GM23338 (cell line): ENCODE data around the gene PDIA5. TPM values are rescaled to one million over a fixed set of nuclear protein-coding genes. Genes with fewer than 3 reads are reported as not detected.
A peak's percentile ranks its signal among the peaks of the same experiment; 100 is the strongest.

ENCODE experiments used
- ATAC-seq: fragments of 200-7000 bp; cut with Tn5 transposase; 3 replicates; pipeline ENCODE4 v1.9.1; 2020
- DNase-seq: peaks from one replicate; pipeline ENCODE4 v3.0.0-alpha.2; 2015; ENCODE audit warnings: low spot score
- H2AFZ ChIP-seq: fragments of 200-600 bp; sonication (generic); 2 replicates; pipeline ENCODE4 v1.8.0; 2016; ENCODE audit warnings: antibody characterized with exemption, mild to moderate bottlenecking, moderate library complexity
- H3F3A ChIP-seq: fragments of 200-600 bp; sonication (generic); replicated peaks from 2 replicates; pipeline ENCODE4 v1.8.0; 2017; ENCODE audit warnings: antibody characterized with exemption, mixed run types, low read depth
- H3K27ac ChIP-seq: fragments of 200-600 bp; sonication (generic); 2 replicates; pipeline ENCODE4 v1.6.1; 2016; ENCODE audit warnings: low read depth
- H3K27me3 ChIP-seq: fragments of 200-600 bp; sonication (generic); 2 replicates; pipeline ENCODE4 v1.8.0; 2016; ENCODE audit warnings: mild to moderate bottlenecking, mixed run types, moderate library complexity; ENCODE audit not compliant: insufficient read depth
- H3K36me3 ChIP-seq: fragments of 200-600 bp; sonication (generic); 2 replicates; pipeline ENCODE4 v1.8.0; 2016; ENCODE audit warnings: mild to moderate bottlenecking; ENCODE audit not compliant: insufficient read depth
- H3K4me1 ChIP-seq: fragments of 200-600 bp; sonication (generic); 2 replicates; pipeline ENCODE4 v1.8.0; 2016; ENCODE audit warnings: mild to moderate bottlenecking, moderate library complexity; ENCODE audit not compliant: insufficient read depth
- H3K4me2 ChIP-seq: fragments of 200-600 bp; sonication (generic); 2 replicates; pipeline ENCODE4 v1.7.1; 2017; ENCODE audit warnings: mixed run types
- H3K4me3 ChIP-seq: fragments of 200-600 bp; sonication (generic); 2 replicates; pipeline ENCODE4 v1.6.1; 2016; ENCODE audit warnings: mixed run types
- H3K79me2 ChIP-seq: fragments of 200-600 bp; sonication (generic); replicated peaks from 2 replicates; pipeline ENCODE4 v1.8.0; 2017; ENCODE audit warnings: mild to moderate bottlenecking; ENCODE audit not compliant: insufficient read depth
- H3K9me2 ChIP-seq: fragments of 200-600 bp; sonication (generic); 2 replicates; pipeline ENCODE4 v1.8.0; 2017; ENCODE audit not compliant: insufficient read depth
- H4K20me1 ChIP-seq: fragments of 200-600 bp; sonication (generic); replicated peaks from 2 replicates; pipeline ENCODE4 v1.8.0; 2017; ENCODE audit warnings: mild to moderate bottlenecking; ENCODE audit not compliant: insufficient read depth
- H3K27ac Mint-ChIP-seq: 2 replicates; pipeline ENCODE4 v1.8.0; 2020; ENCODE audit warnings: inconsistent platforms, mild to moderate bottlenecking, moderate library complexity, mixed read lengths
- H3K27me3 Mint-ChIP-seq: 3 replicates; pipeline ENCODE4 v1.8.0; 2022; ENCODE audit warnings: low read depth, mild to moderate bottlenecking, moderate library complexity, mixed read lengths, inconsistent platforms; ENCODE audit not compliant: insufficient read depth, poor library complexity
- H3K36me3 Mint-ChIP-seq: 3 replicates; pipeline ENCODE4 v1.8.0; 2021; ENCODE audit warnings: low read depth, mild to moderate bottlenecking, inconsistent platforms, moderate library complexity, mixed read lengths
- H3K4me1 Mint-ChIP-seq: 3 replicates; pipeline ENCODE4 v1.8.0; 2020; ENCODE audit warnings: mild to moderate bottlenecking, inconsistent platforms, mixed read lengths
- H3K4me3 Mint-ChIP-seq: 3 replicates; pipeline ENCODE4 v1.8.0; 2021; ENCODE audit warnings: moderate library complexity, mild to moderate bottlenecking, inconsistent platforms, mixed read lengths
- H3K9me3 Mint-ChIP-seq: 3 replicates; pipeline ENCODE4 v1.8.0; 2020; ENCODE audit warnings: moderate library complexity, mild to moderate bottlenecking, inconsistent platforms, mixed read lengths
- CREB1 ChIP-seq: fragments of 250-450 bp; sonication (Bioruptor Pico); IDR thresholded peaks from 2 replicates; pipeline ENCODE4 v1.5.0; 2020; ENCODE audit warnings: low read depth, mild to moderate bottlenecking, moderate library complexity
- EZH2 ChIP-seq: fragments of 200-600 bp; sonication (generic); IDR thresholded peaks from one replicate; pipeline ENCODE4 v1.8.0; 2017; ENCODE audit warnings: antibody characterized with exemption, mild to moderate bottlenecking, low read depth; ENCODE audit not compliant: unreplicated experiment
- STAT1 ChIP-seq: IDR thresholded peaks from one replicate; pipeline ENCODE4 v1.6.1; 2016; ENCODE audit warnings: antibody characterized with exemption; ENCODE audit not compliant: unreplicated experiment
- ZNF462 ChIP-seq: fragments of 250-450 bp; sonication (Bioruptor Pico); IDR thresholded peaks from 2 replicates; pipeline ENCODE4 v1.5.0; 2020; ENCODE audit warnings: mild to moderate bottlenecking, moderate library complexity
- polyA plus RNA-seq: library from polyadenylated mRNA; unstranded; fragments of >200 nt; fragmentation: Nextera tagmentation; extraction: Ambion mirVana; gene quantifications from 2 replicates; pipeline ENCODE4 v1.2.1, GENCODE V29; 2016
- total RNA-seq: library from RNA; depleted of rRNA; stranded (reverse); fragments of >200 nt; shearing (Covaris generic); gene quantifications from 2 replicates; pipeline ENCODE4 v1.2.3, GENCODE V29; 2014
- TF ChIP-seq, protein P1 (sequence below): IDR thresholded peaks from one replicate; pipeline ENCODE4 v1.6.1; 2018; ENCODE audit warnings: antibody characterized with exemption; ENCODE audit not compliant: unreplicated experiment
- TF ChIP-seq, protein P2 (sequence below), 2 experiments: fragments of 200-600 bp in 1 of 2; sonication (generic) in 1 of 2; conservative IDR thresholded peaks; 2 replicates each; pipeline versions ENCODE4 v1.5.1 to v1.6.1; 2016 to 2017; ENCODE audit warnings: antibody characterized with exemption in 2 of 2, low read depth in 2 of 2, mild to moderate bottlenecking in 2 of 2, moderate library complexity in 1 of 2

Gene PDIA5
- total and polyA plus RNA-seq, 2 experiments from 2014 or later, result 22.9 to 28.1 TPM

DNA sequence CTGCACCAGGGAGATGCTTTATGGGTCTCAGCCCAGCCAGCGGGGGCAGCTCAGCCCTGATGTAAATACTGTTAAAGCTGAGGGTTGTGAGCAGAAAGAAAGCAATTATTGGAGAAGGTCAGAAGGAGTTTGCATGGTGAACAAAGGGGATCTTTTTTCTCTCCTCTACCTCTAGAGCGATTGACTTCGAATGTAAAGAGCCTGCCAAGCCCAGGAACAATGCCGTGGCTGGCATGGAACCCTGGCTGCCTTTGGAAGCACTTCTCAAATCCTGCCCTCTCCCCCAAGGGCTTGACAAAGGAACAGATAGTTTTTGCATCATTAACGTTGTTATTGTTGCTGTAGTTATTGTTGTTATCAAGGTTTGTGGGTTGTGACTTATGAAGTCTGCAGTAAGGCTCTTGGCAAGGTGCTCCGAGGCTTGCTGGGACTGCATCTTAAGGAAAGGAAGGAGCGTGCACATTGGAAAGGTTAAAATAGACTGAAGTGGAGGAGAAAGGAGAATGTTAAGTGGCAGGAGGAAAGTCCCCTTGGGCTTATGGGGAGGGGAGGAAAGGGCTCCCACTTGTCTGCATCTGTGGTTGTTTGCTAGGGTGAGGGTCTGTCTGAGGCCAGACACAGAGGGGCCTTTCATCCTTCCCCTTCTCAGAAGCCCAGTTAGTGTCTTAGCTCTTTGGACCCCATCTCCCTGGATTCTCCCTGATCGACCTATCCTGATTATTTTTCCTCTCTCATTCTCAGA, 16.7 kb downstream of the PDIA5 start:
- no peaks in the 10 kb centered on the region for H3K9me2 ChIP-seq
- ATAC-seq (peak; percentile 7), DNase-seq (no peak)
- Mint-ChIP-seq H3K4me1 (peaks cover 67% of the 10 kb centered on the region), H3K27ac (peak overlapping the region; percentile 16; the same call in 1 of the 2 replicates), H3K36me3 (no peaks in the 10 kb centered on the region; the same call in 2 of the 3 replicates), H3K4me3 (no peak overlapping the region), H3K9me3 (no peaks in the 10 kb centered on the region), H3K27me3 (peaks cover 6% of the 10 kb centered on the region)
- peaks cover 45% of the 10 kb centered on the region for H3K4me1 ChIP-seq
- H3K36me3 ChIP-seq, result no peaks in the 10 kb centered on the region
- no peak overlapping the region for H2AFZ ChIP-seq
- H4K20me1 ChIP-seq, result peaks cover 57% of the 10 kb centered on the region
- TF ChIP-seq CREB1 (CRISPR knock-in tag) (no peak), STAT1 (no peak), ZNF462 (CRISPR knock-in tag) (no peak), EZH2 (no peak)
- TF ChIP-seq, protein P1, sequence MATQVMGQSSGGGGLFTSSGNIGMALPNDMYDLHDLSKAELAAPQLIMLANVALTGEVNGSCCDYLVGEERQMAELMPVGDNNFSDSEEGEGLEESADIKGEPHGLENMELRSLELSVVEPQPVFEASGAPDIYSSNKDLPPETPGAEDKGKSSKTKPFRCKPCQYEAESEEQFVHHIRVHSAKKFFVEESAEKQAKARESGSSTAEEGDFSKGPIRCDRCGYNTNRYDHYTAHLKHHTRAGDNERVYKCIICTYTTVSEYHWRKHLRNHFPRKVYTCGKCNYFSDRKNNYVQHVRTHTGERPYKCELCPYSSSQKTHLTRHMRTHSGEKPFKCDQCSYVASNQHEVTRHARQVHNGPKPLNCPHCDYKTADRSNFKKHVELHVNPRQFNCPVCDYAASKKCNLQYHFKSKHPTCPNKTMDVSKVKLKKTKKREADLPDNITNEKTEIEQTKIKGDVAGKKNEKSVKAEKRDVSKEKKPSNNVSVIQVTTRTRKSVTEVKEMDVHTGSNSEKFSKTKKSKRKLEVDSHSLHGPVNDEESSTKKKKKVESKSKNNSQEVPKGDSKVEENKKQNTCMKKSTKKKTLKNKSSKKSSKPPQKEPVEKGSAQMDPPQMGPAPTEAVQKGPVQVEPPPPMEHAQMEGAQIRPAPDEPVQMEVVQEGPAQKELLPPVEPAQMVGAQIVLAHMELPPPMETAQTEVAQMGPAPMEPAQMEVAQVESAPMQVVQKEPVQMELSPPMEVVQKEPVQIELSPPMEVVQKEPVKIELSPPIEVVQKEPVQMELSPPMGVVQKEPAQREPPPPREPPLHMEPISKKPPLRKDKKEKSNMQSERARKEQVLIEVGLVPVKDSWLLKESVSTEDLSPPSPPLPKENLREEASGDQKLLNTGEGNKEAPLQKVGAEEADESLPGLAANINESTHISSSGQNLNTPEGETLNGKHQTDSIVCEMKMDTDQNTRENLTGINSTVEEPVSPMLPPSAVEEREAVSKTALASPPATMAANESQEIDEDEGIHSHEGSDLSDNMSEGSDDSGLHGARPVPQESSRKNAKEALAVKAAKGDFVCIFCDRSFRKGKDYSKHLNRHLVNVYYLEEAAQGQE, result no peak
- TF ChIP-seq, protein P2, sequence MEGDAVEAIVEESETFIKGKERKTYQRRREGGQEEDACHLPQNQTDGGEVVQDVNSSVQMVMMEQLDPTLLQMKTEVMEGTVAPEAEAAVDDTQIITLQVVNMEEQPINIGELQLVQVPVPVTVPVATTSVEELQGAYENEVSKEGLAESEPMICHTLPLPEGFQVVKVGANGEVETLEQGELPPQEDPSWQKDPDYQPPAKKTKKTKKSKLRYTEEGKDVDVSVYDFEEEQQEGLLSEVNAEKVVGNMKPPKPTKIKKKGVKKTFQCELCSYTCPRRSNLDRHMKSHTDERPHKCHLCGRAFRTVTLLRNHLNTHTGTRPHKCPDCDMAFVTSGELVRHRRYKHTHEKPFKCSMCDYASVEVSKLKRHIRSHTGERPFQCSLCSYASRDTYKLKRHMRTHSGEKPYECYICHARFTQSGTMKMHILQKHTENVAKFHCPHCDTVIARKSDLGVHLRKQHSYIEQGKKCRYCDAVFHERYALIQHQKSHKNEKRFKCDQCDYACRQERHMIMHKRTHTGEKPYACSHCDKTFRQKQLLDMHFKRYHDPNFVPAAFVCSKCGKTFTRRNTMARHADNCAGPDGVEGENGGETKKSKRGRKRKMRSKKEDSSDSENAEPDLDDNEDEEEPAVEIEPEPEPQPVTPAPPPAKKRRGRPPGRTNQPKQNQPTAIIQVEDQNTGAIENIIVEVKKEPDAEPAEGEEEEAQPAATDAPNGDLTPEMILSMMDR (conservative IDR thresholded peaks at IDR 0.05; ENCODE audit: low read depth in 2 of 2), result no peak
- H3K27ac ChIP-seq, result no peak overlapping the region
- no peak overlapping the region for H3K4me3 ChIP-seq
- no peaks in the 10 kb centered on the region for H3K27me3 ChIP-seq
- H3K4me2 ChIP-seq, result peak overlapping the region; percentile 48; the same call in 1 of the 2 replicates
- no peaks in the 10 kb centered on the region for H3F3A ChIP-seq
- peaks cover 97% of the 10 kb centered on the region for H3K79me2 ChIP-seq
